Endodermal cell (in vitro differentiated cells): ENCODE data around the gene CPN2. TPM values are rescaled to one million over a fixed set of nuclear protein-coding genes. Genes with fewer than 3 reads are reported as not detected.

Source experiments
- DNase-seq: peaks from one replicate; pipeline ENCODE4 v3.0.0-alpha.2; 2017
- H3K27ac ChIP-seq: 2 replicates; pipeline ENCODE4 v1.5.1; 2013; ENCODE audit warnings: mild to moderate bottlenecking, low read depth, low read length, moderate library complexity
- H3K27me3 ChIP-seq: 2 replicates; pipeline ENCODE4 v1.6.1; 2013; ENCODE audit warnings: mild to moderate bottlenecking, low read length, moderate library complexity; ENCODE audit not compliant: insufficient read depth, control insufficient read depth, poor library complexity, severe bottlenecking
- H3K36me3 ChIP-seq: 2 replicates; pipeline ENCODE4 v1.7.0; 2013; ENCODE audit warnings: mild to moderate bottlenecking, low read length, moderate library complexity; ENCODE audit not compliant: control insufficient read depth, insufficient read depth
- H3K4me1 ChIP-seq: one replicate; pipeline ENCODE4 v1.7.0; 2013; ENCODE audit warnings: low read length; ENCODE audit not compliant: control insufficient read depth, insufficient read depth
- H3K4me3 ChIP-seq: 2 replicates; pipeline ENCODE4 v1.5.1; 2013; ENCODE audit warnings: mild to moderate bottlenecking, low read length, moderate library complexity
- H3K9ac ChIP-seq: 2 replicates; pipeline ENCODE4 v1.6.1; 2013; ENCODE audit warnings: mild to moderate bottlenecking, low read length, moderate library complexity; ENCODE audit not compliant: poor library complexity, severe bottlenecking; ENCODE audit errors: extremely low read depth
- H3K9me3 ChIP-seq: 2 replicates; pipeline ENCODE4 v1.6.1; 2013; ENCODE audit warnings: mild to moderate bottlenecking, low read length, moderate library complexity; ENCODE audit not compliant: control insufficient read depth
- H3K27ac Mint-ChIP-seq: 2 replicates; pipeline ENCODE4 v1.8.0; 2020; ENCODE audit warnings: mixed read lengths
- H3K27me3 Mint-ChIP-seq: 2 replicates; pipeline ENCODE4 v1.8.0; 2021; ENCODE audit warnings: mild to moderate bottlenecking, mixed read lengths; ENCODE audit not compliant: insufficient read depth
- H3K36me3 Mint-ChIP-seq: 2 replicates; pipeline ENCODE4 v1.8.0; 2020; ENCODE audit warnings: low read depth, mixed read lengths
- H3K4me1 Mint-ChIP-seq: 2 replicates; pipeline ENCODE4 v1.8.0; 2020; ENCODE audit warnings: mixed read lengths
- H3K4me3 Mint-ChIP-seq: 2 replicates; pipeline ENCODE4 v1.8.0; 2020; ENCODE audit warnings: mild to moderate bottlenecking, moderate library complexity, mixed read lengths
- H3K9me3 Mint-ChIP-seq: 2 replicates; pipeline ENCODE4 v1.8.0; 2020; ENCODE audit warnings: mild to moderate bottlenecking, mixed read lengths
- CTCF ChIP-seq: fragments of 200-600 bp; sonication (generic); conservative IDR thresholded peaks from 2 replicates; pipeline ENCODE4 v1.5.0; 2021; ENCODE audit warnings: antibody characterized with exemption, mild to moderate bottlenecking
- WGBS, 2 experiments: methylation state at CpG; one replicate each; pipeline versions ENCODE4 v1.1.5 to v1.1.7; 2013; ENCODE audit warnings: missing lambda C conversion rate in 2 of 2, mixed read lengths in 1 of 2; ENCODE audit not compliant: insufficient coverage in 1 of 2, insufficient read length in 1 of 2; 5-methylcytosine and 5-hydroxymethylcytosine counted together
- total RNA-seq, 2 donors: library from RNA; stranded (reverse); fragmentation: NEBNext Ultra II Directional in 1 of 2; extraction: Animal tissue kit (Norgen Biotek cat#: 25700) in 1 of 2; gene quantifications; 2 replicates in 1 of 2; 3 replicates in 1 of 2; pipeline ENCODE4 v1.2.1, GENCODE V29; 2021

CPN2 gene
- total RNA-seq, 2 donors from 2014 or later, result 0.22 TPM; not detected in 1

- Histone ChIP-seq H3K4me3 (no peak overlapping the region), H3K27me3 (peaks cover 23% of the 10 kb centered on the region), H3K27ac (no peak overlapping the region), H3K9ac (no peak overlapping the region), H3K4me1 (peaks cover 5% of the 10 kb centered on the region), H3K36me3 (no peaks in the 10 kb centered on the region), H3K9me3 (no peaks in the 10 kb centered on the region)
- H3K27me3 Mint-ChIP-seq, result peaks cover 26% of the 10 kb centered on the region
- 90 to 96% methylated on average over 7 of the region's 7 CpGs for WGBS, 2 experiments
- DNase-seq, result peak; percentile 26
- H3K4me1 Mint-ChIP-seq, result peaks cover 28% of the 10 kb centered on the region
- H3K9me3 Mint-ChIP-seq, result peaks cover under 1% of the 10 kb centered on the region
- H3K4me3 Mint-ChIP-seq, result no peak overlapping the region
- no peak overlapping the region for H3K27ac Mint-ChIP-seq
- H3K36me3 Mint-ChIP-seq, result no peaks in the 10 kb centered on the region
- no peak for TF ChIP-seq CTCF
Measured at GRCh38 chr3:194312186-194312742, 38.9 kb downstream of the CPN2 start.

GRCh38 chr3:194311000-194311399, 40.1 kb downstream of the CPN2 start:
- no peaks in the 10 kb centered on the region for H3K9me3 Mint-ChIP-seq
- no peaks in the 10 kb centered on the region for H3K36me3 ChIP-seq
- no peak overlapping the region for H3K9ac ChIP-seq
- TF ChIP-seq CTCF, result no peak
- peaks cover 14% of the 10 kb centered on the region for H3K27me3 Mint-ChIP-seq
- H3K4me1 Mint-ChIP-seq, result peaks cover 33% of the 10 kb centered on the region
- no peaks in the 10 kb centered on the region for H3K9me3 ChIP-seq
- H3K27me3 ChIP-seq, result peaks cover 13% of the 10 kb centered on the region
- H3K36me3 Mint-ChIP-seq, result no peaks in the 10 kb centered on the region
- DNase-seq, result no peak
- no peak overlapping the region for H3K27ac Mint-ChIP-seq
- H3K4me1 ChIP-seq, result peaks cover 11% of the 10 kb centered on the region
- no peak overlapping the region for H3K27ac ChIP-seq
- no peak overlapping the region for H3K4me3 ChIP-seq
- WGBS, 2 experiments, result 97 to 100% methylated on average over 2 of the region's 2 CpGs
- H3K4me3 Mint-ChIP-seq, result no peak overlapping the region

- 90 to 95% methylated on average over 9 to 11 of the region's 11 CpGs for WGBS, 2 experiments
- Histone ChIP-seq H3K36me3 (no peaks in the 10 kb centered on the region), H3K9ac (no peak overlapping the region), H3K27me3 (peaks cover 11% of the 10 kb centered on the region), H3K9me3 (no peaks in the 10 kb centered on the region), H3K4me3 (no peak overlapping the region), H3K27ac (no peak overlapping the region), H3K4me1 (peaks cover 11% of the 10 kb centered on the region)
- Mint-ChIP-seq H3K36me3 (no peaks in the 10 kb centered on the region), H3K4me3 (no peak overlapping the region), H3K4me1 (peaks cover 36% of the 10 kb centered on the region), H3K9me3 (no peaks in the 10 kb centered on the region), H3K27me3 (peaks cover 10% of the 10 kb centered on the region), H3K27ac (no peak overlapping the region)
- DNase-seq, result peak; percentile 41
- TF ChIP-seq CTCF, result no peak
Measured at GRCh38 chr3:194310060-194310835, 40.9 kb downstream of the CPN2 start.
